GM20000 (cell line): ENCODE data around the gene TRAF3.

Experiments used
- DNase-seq: peaks from one replicate; pipeline ENCODE4 v3.0.0; 2012; ENCODE audit warnings: low spot score
- CTCF ChIP-seq: IDR thresholded peaks from 2 replicates; pipeline ENCODE4 v1.5.1; 2012; ENCODE audit warnings: mild to moderate bottlenecking, control low read depth; ENCODE audit errors: extremely low read depth, missing control alignments

TRAF3 gene

GRCh38 chr14:102732924-102733323 lies 44.3 kb upstream of the TRAF3 start:
- no peak for DNase-seq
- no peak for TF ChIP-seq CTCF

GRCh38 chr14:102733326-102733725 lies 43.9 kb upstream of the TRAF3 start:
- TF ChIP-seq CTCF: no peak

GRCh38 chr14:102734436-102734835 lies 42.8 kb upstream of the TRAF3 start:
- TF ChIP-seq CTCF: no peak
- DNase-seq: no peak

More at GRCh38 chr14:102733326-102733725, 43.9 kb upstream of the TRAF3 start:
- no peak for DNase-seq

- no peak for DNase-seq
- no peak for TF ChIP-seq CTCF
These were observed 40.3 kb upstream of the TRAF3 start for GRCh38 chr14:102736956-102737355.

GRCh38 chr14:102737402-102738372 lies 39.6 kb upstream of the TRAF3 start:
- DNase-seq: no peak
- TF ChIP-seq CTCF: no peak

- DNase-seq: no peak
- no peak for TF ChIP-seq CTCF
These were observed 38.7 kb upstream of the TRAF3 start for GRCh38 chr14:102738373-102739189.

GRCh38 chr14:102739190-102739469 lies 38.1 kb upstream of the TRAF3 start:
- DNase-seq: no peak
- no peak for TF ChIP-seq CTCF
